Ascending aorta (tissue), 2 donors: ENCODE data around the gene PRKAG2. TPM values are rescaled to one million over a fixed set of nuclear protein-coding genes. Genes with fewer than 3 reads are reported as not detected.

Experiments
- DNase-seq, 2 donors: peaks; one replicate each; pipeline ENCODE4 v3.0.0-alpha.2; 2019; ENCODE audit warnings: low spot score in 2 of 2
- H3K27ac ChIP-seq, 2 donors: fragments of 200-600 bp; sonication (generic); one replicate each; pipeline ENCODE4 v1.5.1; 2016 to 2017; ENCODE audit warnings: mild to moderate bottlenecking in 1 of 2
- H3K27me3 ChIP-seq: fragments of 200-600 bp; sonication (generic); one replicate; pipeline ENCODE4 v1.5.1; 2017
- H3K36me3 ChIP-seq, 2 donors: fragments of 200-600 bp; sonication (generic); one replicate each; pipeline ENCODE4 v1.5.1; 2016
- H3K4me1 ChIP-seq, 2 donors: fragments of 200-600 bp; sonication (generic); one replicate each; pipeline ENCODE4 v1.5.1; 2016 to 2017; ENCODE audit warnings: mild to moderate bottlenecking in 1 of 2
- H3K4me3 ChIP-seq, 2 donors: fragments of 200-600 bp; sonication (generic); one replicate each; pipeline ENCODE4 v1.5.1; 2016 to 2017; ENCODE audit warnings: mild to moderate bottlenecking in 1 of 2
- H3K9me3 ChIP-seq, 2 donors: fragments of 200-600 bp; sonication (generic); one replicate each; pipeline ENCODE4 v1.5.1; 2016
- CTCF ChIP-seq, 3 experiments: fragments of 200-600 bp in 2 of 3; fragments of 450-650 bp in 1 of 3; sonication (generic) in 2 of 3; IDR thresholded peaks; one replicate each; pipeline ENCODE4 v1.5.1; 2016 to 2019; ENCODE audit warnings: antibody characterized with exemption in 3 of 3, mild to moderate bottlenecking in 1 of 3, moderate library complexity in 1 of 3
- intact Hi-C: fragments of 100-400 bp; cut with DNase I; formaldehyde crosslinking; loops from one replicate; pipeline ENCODE4 v1.15.1; 2023
- total RNA-seq: library from RNA; depleted of rRNA; stranded (reverse); fragments of >200 nt; gene quantifications from one replicate; pipeline ENCODE4 v1.1.0, GENCODE V29; 2016

Gene PRKAG2
- total RNA-seq, 1 donor from 2014 or later: 26.7 TPM

DNA sequence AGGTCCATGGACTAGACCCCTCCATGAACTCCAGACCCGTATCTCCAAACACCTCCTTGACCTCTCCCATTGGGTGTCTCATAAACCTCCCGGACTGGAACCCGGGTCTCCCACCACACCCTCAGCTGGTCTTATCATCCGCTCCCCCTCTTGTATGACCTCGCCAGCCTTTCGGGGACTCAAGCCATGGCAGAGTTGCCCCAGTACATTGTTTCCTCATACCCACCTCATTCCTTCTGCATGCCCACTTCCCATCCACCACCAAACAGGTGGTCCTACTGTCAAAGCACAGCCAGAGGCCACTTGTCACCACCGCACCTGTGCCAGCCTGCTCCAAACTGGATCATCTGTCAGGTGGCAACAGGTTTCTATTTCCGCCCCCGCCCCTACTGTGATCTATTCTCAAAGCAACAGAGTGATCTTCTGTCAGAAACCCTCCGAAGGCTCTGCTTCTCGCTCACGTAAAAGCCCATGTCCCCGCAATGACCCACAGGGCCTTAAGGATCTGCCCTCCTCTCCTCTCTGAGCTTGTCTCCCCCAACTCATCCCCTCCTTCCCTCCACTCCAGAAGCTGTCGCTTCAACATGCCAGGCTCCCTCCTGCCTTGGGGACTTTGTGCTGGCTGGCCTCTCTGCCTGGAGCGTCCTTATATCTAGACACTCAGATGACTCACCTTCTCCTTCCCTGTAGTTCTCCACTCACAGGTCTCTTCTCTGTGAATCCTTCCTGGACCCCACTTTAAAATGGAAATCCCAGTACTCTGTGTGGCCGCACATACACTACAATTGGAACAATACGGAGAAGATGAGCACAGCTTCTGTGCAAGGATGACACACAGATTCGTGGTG is 22.8 kb upstream of the PRKAG2 start:
- TF ChIP-seq CTCF (IDR thresholded peaks at IDR 0.05): no peak
- intact Hi-C loops: no loop called here
- no peak overlapping the region for H3K27ac ChIP-seq
- H3K36me3 ChIP-seq: no peaks in the 10 kb centered on the region
- H3K4me1 ChIP-seq: no peaks in the 10 kb centered on the region
- H3K4me3 ChIP-seq: no peak overlapping the region
- DNase-seq: peak in 1 of 2 donors; percentile 38
- no peaks in the 10 kb centered on the region for H3K27me3 ChIP-seq
- H3K9me3 ChIP-seq: no peaks in the 10 kb centered on the region

- Histone ChIP-seq H3K9me3 (no peaks in the 10 kb centered on the region), H3K4me3 (no peak overlapping the region), H3K4me1 (no peaks in the 10 kb centered on the region), H3K27ac (no peak overlapping the region), H3K36me3 (no peaks in the 10 kb centered on the region), H3K27me3 (no peaks in the 10 kb centered on the region)
- TF ChIP-seq CTCF (IDR thresholded peaks at IDR 0.05): no peak
- DNase-seq: peak in 1 of 2 donors; percentile 43
- intact Hi-C loops: no loop called here
Observed at GRCh38 chr7:151897951-151898686, 21.2 kb upstream of the PRKAG2 start.

- Histone ChIP-seq H3K4me1 (no peaks in the 10 kb centered on the region), H3K27ac (no peak overlapping the region), H3K4me3 (no peak overlapping the region), H3K36me3 (no peaks in the 10 kb centered on the region), H3K27me3 (no peaks in the 10 kb centered on the region), H3K9me3 (no peaks in the 10 kb centered on the region)
- intact Hi-C loops: no loop called here
- DNase-seq: no peak
- TF ChIP-seq CTCF (IDR thresholded peaks at IDR 0.05): no peak
Observed at GRCh38 chr7:151897161-151897731, 20.3 kb upstream of the PRKAG2 start.

- H3K27me3 ChIP-seq: no peaks in the 10 kb centered on the region
- no peaks in the 10 kb centered on the region for H3K9me3 ChIP-seq
- DNase-seq: peak in 1 of 2 donors; percentile 46
- H3K36me3 ChIP-seq: no peaks in the 10 kb centered on the region
- intact Hi-C loops: no loop called here
- no peaks in the 10 kb centered on the region for H3K4me1 ChIP-seq
- no peak for TF ChIP-seq CTCF (IDR thresholded peaks at IDR 0.05)
- H3K27ac ChIP-seq: no peak overlapping the region
- H3K4me3 ChIP-seq: no peak overlapping the region
Observed at GRCh38 chr7:151896486-151896885, 19.6 kb upstream of the PRKAG2 start.

DNA sequence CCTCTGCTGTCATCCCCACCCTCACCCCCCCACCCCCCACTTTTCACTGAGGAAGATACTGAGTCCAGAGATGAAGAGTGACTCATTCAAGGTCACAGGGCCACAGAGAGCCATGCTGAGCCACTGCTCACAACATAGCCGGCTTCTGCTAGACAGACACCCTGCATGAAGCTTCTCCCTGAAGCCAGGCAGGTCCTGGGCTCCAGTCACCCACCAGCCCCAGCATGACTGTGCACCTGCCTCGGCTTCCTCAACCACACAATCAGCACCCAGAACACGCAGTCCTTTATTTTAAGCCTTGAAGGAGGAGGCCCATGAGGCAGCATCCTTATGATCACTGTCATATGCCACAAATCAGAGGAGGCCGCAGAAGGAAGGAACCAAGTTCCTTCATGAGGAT is 19.2 kb upstream of the PRKAG2 start:
- intact Hi-C loops: no loop called here
- DNase-seq: peak in 1 of 2 donors; percentile 43
- Histone ChIP-seq H3K36me3 (no peaks in the 10 kb centered on the region), H3K4me3 (no peak overlapping the region), H3K27ac (no peak overlapping the region), H3K4me1 (no peaks in the 10 kb centered on the region), H3K27me3 (no peaks in the 10 kb centered on the region), H3K9me3 (no peaks in the 10 kb centered on the region)
- no peak for TF ChIP-seq CTCF (IDR thresholded peaks at IDR 0.05)
